HepG2 (cell line): ENCODE results near the gene RAB3B. TPM values are rescaled to one million over a fixed set of nuclear protein-coding genes. Genes with fewer than 3 reads are reported as not detected.

ENCODE experiments used
- BRCA1 ChIP-seq: sonication (generic); formaldehyde crosslinking; IDR thresholded peaks from 2 replicates; pipeline ENCODE4 v1.4.0; 2020; ENCODE audit warnings: missing genetic modification reagents
- CBX2 ChIP-seq, 2 experiments: fragments of 200-600 bp in 1 of 2; sonication (generic); formaldehyde crosslinking in 1 of 2; IDR thresholded peaks; 2 replicates each; pipeline versions ENCODE4 v1.7.0 to v1.8.1; 2018 to 2022; ENCODE audit warnings: low read depth in 2 of 2, low read length in 1 of 2, mild to moderate bottlenecking in 1 of 2, missing genetic modification reagents in 1 of 2
- HDAC2 ChIP-seq: sonication (generic); formaldehyde crosslinking; IDR thresholded peaks from 2 replicates; pipeline ENCODE4 v1.4.0; 2020; ENCODE audit warnings: missing genetic modification reagents
- JDP2 ChIP-seq: sonication (generic); formaldehyde crosslinking; IDR thresholded peaks from 2 replicates; pipeline ENCODE4 v1.8.1; 2022; ENCODE audit warnings: missing genetic modification reagents, borderline replicate concordance
- KAT2B ChIP-seq: fragments of 150-350 bp; IDR thresholded peaks from 2 replicates; pipeline ENCODE4 v1.6.1; 2014; ENCODE audit warnings: low read depth, low read length, borderline replicate concordance
- KLF15 ChIP-seq: sonication (generic); formaldehyde crosslinking; IDR thresholded peaks from 2 replicates; pipeline ENCODE4 v1.8.1; 2023; ENCODE audit warnings: borderline replicate concordance, mild to moderate bottlenecking, inconsistent platforms, missing genetic modification reagents, mixed read lengths
- MZF1 ChIP-seq: sonication (generic); formaldehyde crosslinking; IDR thresholded peaks from 2 replicates; pipeline ENCODE4 v1.8.1; 2023; ENCODE audit warnings: mild to moderate bottlenecking, missing genetic modification reagents, borderline replicate concordance
- PHF5A ChIP-seq: IDR thresholded peaks from one replicate; pipeline ENCODE4 v1.6.1; 2018; ENCODE audit warnings: low read depth, missing genetic modification reagents; ENCODE audit not compliant: unreplicated experiment
- RXRB ChIP-seq: IDR thresholded peaks from 2 replicates; pipeline ENCODE4 v1.6.1; 2016; ENCODE audit warnings: borderline replicate concordance, missing genetic modification reagents, missing compliant biosample characterization
- SOX13 ChIP-seq, 3 experiments: fragments of 450-650 bp in 1 of 3; sonication (generic) in 1 of 3; formaldehyde crosslinking in 1 of 3; IDR thresholded peaks in 2 of 3; conservative IDR thresholded peaks in 1 of 3; 2 replicates each; pipeline versions ENCODE4 v1.5.0 to v1.6.1; 2016 to 2020; ENCODE audit warnings: antibody characterized with exemption in 1 of 3, mild to moderate bottlenecking in 1 of 3, missing compliant biosample characterization in 1 of 3, missing genetic modification reagents in 1 of 3, moderate library complexity in 1 of 3
- STAG1 ChIP-seq: sonication (generic); formaldehyde crosslinking; IDR thresholded peaks from 2 replicates; pipeline ENCODE4 v1.4.0; 2020; ENCODE audit warnings: missing genetic modification reagents
- TCF12 ChIP-seq, 2 experiments: fragments of 450-650 bp in 1 of 2; sonication (generic) in 1 of 2; formaldehyde crosslinking in 1 of 2; IDR thresholded peaks; 2 replicates each; pipeline versions ENCODE4 v1.6.1 to v1.8.0; 2017 to 2022; ENCODE audit warnings: antibody characterized with exemption in 1 of 2, mild to moderate bottlenecking in 1 of 2, missing genetic modification reagents in 1 of 2, moderate library complexity in 1 of 2
- YEATS4 ChIP-seq: sonication (generic); formaldehyde crosslinking; IDR thresholded peaks from 2 replicates; pipeline ENCODE4 v1.4.0; 2020; ENCODE audit warnings: missing genetic modification reagents, borderline replicate concordance
- ZBTB21 ChIP-seq: sonication (generic); formaldehyde crosslinking; IDR thresholded peaks from 2 replicates; pipeline ENCODE4 v1.4.0; 2020; ENCODE audit warnings: missing genetic modification reagents
- ZBTB49 ChIP-seq: sonication (generic); formaldehyde crosslinking; IDR thresholded peaks from 2 replicates; pipeline ENCODE4 v1.4.0; 2020; ENCODE audit warnings: missing genetic modification reagents, borderline replicate concordance
- ZNF12 ChIP-seq: sonication (generic); formaldehyde crosslinking; IDR thresholded peaks from 2 replicates; pipeline ENCODE4 v1.5.0; 2020; ENCODE audit warnings: missing genetic modification reagents
- ZNF20 ChIP-seq: sonication (generic); formaldehyde crosslinking; IDR thresholded peaks from 2 replicates; pipeline ENCODE4 v1.4.0; 2020; ENCODE audit warnings: mild to moderate bottlenecking, moderate library complexity, missing genetic modification reagents
- ZNF44 ChIP-seq: sonication (generic); formaldehyde crosslinking; IDR thresholded peaks from 2 replicates; pipeline ENCODE4 v1.5.1; 2020; ENCODE audit warnings: mild to moderate bottlenecking, missing genetic modification reagents
- ZNF543 ChIP-seq: sonication (generic); formaldehyde crosslinking; IDR thresholded peaks from 2 replicates; pipeline ENCODE4 v1.4.0; 2020; ENCODE audit warnings: mild to moderate bottlenecking, missing genetic modification reagents
- ZNF574 ChIP-seq: sonication (generic); formaldehyde crosslinking; IDR thresholded peaks from 2 replicates; pipeline ENCODE4 v1.4.0; 2020; ENCODE audit warnings: missing genetic modification reagents
- ZNF607 ChIP-seq: sonication (generic); formaldehyde crosslinking; IDR thresholded peaks from 2 replicates; pipeline ENCODE4 v1.5.1; 2020; ENCODE audit warnings: missing genetic modification reagents, mild to moderate bottlenecking, borderline replicate concordance
- ZSCAN22 ChIP-seq: sonication (generic); formaldehyde crosslinking; IDR thresholded peaks from 2 replicates; pipeline ENCODE4 v1.4.0; 2020; ENCODE audit warnings: mild to moderate bottlenecking, missing genetic modification reagents
- polyA plus RNA-seq, 8 experiments: library from polyadenylated mRNA; depleted of rRNA in 3 of 8; stranded (reverse) in 7 of 8; unstranded in 1 of 8; fragments of >200 nt; fragmentation: Illumina TruSeq in 4 of 8; extraction: Trizol in 4 of 8; gene quantifications; 2 replicates each; pipeline versions ENCODE4 v1.2.1 to v1.2.3, GENCODE V29; 2011 to 2016; ENCODE audit warnings: low read depth in 4 of 8, missing spikeins in 1 of 8, mixed read lengths in 1 of 8; ENCODE audit not compliant: insufficient read depth in 1 of 8
- total RNA-seq, 5 experiments: library from RNA; depleted of rRNA; stranded (reverse); fragments of >200 nt; fragmentation: Illumina TruSeq; extraction: Trizol; gene quantifications; 2 replicates each; pipeline ENCODE4 v1.2.3, GENCODE V29; 2016; ENCODE audit warnings: low read depth in 1 of 5
- TF ChIP-seq, protein P1 (sequence below): sonication (generic); formaldehyde crosslinking; IDR thresholded peaks from 2 replicates; pipeline ENCODE4 v1.4.0; 2020; ENCODE audit warnings: missing genetic modification reagents

The RAB3B gene
- total and polyA plus RNA-seq, 2 of the 13 experiments (the other 11 are each of a cell fraction or from before 2014, with no cell fraction given), result 1.0 to 1.2 TPM

DNA sequence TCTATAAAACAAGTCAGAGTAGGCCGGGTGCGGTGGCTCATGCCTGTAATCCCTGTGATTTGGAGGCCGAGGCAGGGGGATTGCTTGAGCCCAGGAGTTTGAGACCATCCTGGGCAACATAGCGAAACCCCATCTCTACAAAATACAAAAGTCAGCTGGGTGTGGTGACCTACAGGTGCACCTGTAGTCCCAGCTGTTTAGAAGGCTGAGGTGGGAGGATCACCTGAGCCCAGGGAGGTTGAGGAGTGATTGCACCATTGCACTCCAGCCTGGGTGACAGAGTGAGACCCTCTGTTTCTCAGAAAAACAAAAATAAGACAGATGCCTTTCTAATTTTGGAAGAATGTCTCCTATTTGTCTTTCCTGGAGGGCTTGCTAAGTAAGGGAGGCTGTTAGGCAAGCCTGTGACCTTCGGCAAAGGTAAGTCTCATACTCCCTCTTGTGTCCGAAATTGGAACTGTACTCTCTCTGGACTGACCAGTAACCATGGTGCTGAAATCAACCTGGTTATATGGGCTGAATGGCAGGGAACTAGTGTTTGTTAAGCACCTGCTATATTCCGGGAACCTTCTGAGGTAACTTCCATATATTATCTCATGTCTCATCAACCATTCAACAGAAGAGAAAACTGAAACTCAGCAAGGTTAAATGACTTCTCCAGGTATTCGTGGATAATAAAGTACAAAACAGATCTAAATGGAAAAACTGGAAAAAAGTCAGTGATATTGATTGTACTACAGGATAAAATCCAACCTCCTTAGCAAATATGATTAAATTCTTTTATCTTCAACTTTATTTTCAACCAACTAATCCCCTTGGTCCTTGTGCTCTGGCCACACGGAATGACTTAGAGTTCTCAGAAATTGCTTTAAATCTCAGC is 11.8 kb upstream of the RAB3B start (continued):
- TF ChIP-seq ZNF574 (CRISPR knock-in tag) (no peak), STAG1 (CRISPR knock-in tag) (peak; percentile 97), ZNF20 (CRISPR knock-in tag) (no peak), HDAC2 (peak; percentile 31; the same call in 1 of the 2 replicates), RXRB (CRISPR knock-in tag) (no peak), ZNF12 (CRISPR knock-in tag) (no peak), ZNF44 (no peak), MZF1 (no peak), TCF12 (IDR thresholded peaks at IDR 0.05) (no peak), TCF12 (CRISPR knock-in tag; IDR thresholded peaks at IDR 0.05) (no peak), ZBTB21 (no peak), KAT2B (no peak), YEATS4 (CRISPR knock-in tag) (no peak), CBX2 (IDR thresholded peaks at IDR 0.05; ENCODE audit: low read depth, low read length) (no peak), CBX2 (CRISPR knock-in tag; IDR thresholded peaks at IDR 0.05; ENCODE audit: low read depth) (no peak), BRCA1 (CRISPR knock-in tag) (no peak), ZNF607 (CRISPR knock-in tag) (no peak), ZSCAN22 (CRISPR knock-in tag) (no peak), ZBTB49 (CRISPR knock-in tag) (no peak), SOX13 (IDR thresholded peaks at IDR 0.05) (no peak), SOX13 (CRISPR knock-in tag; conservative IDR thresholded peaks at IDR 0.05 in 1 of 2, IDR thresholded peaks at IDR 0.05 in 1 of 2) (peak in 1 of 2 experiments; percentile 29; a peak in 1 of 4 replicates), KLF15 (CRISPR knock-in tag) (no peak), JDP2 (CRISPR knock-in tag) (no peak), PHF5A (CRISPR knock-in tag) (no peak), ZNF543 (CRISPR knock-in tag) (no peak)
- TF ChIP-seq, protein P1, sequence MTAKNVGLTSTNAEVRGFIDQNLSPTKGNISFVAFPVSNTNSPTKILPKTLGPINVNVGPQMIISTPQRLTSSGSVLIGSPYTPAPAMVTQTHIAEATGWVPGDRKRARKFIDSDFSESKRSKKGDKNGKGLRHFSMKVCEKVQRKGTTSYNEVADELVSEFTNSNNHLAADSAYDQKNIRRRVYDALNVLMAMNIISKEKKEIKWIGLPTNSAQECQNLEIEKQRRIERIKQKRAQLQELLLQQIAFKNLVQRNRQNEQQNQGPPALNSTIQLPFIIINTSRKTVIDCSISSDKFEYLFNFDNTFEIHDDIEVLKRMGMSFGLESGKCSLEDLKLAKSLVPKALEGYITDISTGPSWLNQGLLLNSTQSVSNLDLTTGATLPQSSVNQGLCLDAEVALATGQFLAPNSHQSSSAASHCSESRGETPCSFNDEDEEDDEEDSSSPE (CRISPR knock-in tag), result no peak
